T47D (cell line): ENCODE results near the gene KRTAP5-6.

ENCODE experiments used
- DNase-seq, 2 experiments: peaks; one replicate each; pipeline versions ENCODE4 v3.0.0 to v3.0.0-alpha.2; 2011 to 2012; ENCODE audit warnings: low read depth in 1 of 2, low spot score in 1 of 2
- JUND ChIP-seq: IDR thresholded peaks from 2 replicates; pipeline ENCODE4 v1.6.1; 2012; ENCODE audit warnings: low read depth
- in situ Hi-C: cut with HindIII; loops from 2 replicates; pipeline ENCODE4 v1.10.0; 2016; ENCODE audit warnings: low sequenced_read_pairs, low pct_unique_long_range_greater_than_20kb

KRTAP5-6 gene

DNA sequence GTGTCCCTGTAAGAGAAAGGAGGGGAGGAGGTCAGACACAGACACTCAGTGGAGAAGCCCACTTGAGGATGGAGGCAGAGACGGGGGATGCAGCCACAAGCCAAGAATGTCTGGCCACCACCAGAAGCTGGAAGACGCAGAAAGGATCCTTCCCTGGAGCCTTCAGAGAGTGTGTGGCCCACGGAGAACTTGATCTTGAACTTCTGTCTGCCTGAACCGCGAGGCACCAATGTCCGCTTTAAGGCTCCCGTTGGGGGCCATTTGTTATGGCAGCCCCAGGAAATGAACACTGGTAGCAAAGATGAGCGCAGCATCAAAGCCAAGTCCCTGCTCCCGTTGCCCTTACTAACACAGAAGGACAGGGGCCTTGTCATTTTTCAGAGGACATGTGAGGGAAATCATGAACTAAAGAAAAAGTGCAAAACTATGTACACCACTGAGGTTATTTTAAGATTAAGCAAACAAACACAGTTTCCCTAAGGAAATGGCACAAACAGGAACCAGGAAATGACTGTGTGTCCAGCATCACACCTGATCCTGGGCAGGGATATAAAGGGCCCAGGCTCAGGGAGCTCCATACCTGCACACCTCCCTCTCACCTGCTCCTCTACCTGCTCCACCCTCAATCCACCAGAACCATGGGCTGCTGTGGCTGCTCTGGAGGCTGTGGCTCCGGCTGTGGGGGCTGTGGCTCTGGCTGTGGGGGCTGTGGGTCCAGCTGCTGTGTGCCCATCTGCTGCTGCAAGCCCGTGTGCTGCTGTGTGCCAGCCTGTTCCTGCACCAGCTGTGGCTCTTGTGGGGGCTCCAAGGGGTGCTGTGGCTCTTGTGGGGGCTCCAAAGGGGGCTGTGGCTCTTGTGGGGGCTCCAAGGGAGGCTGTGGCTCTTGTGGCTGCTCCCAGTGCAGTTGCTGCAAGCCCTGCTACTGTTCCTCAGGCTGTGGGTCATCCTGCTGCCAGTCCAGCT, at the start of gene KRTAP5-6:
Gene KRTAP5-6 (plus strand): TSS at position 588 of the 963 bp plus-strand sequence. CDS start 51 bp downstream, at position 639.
- TF ChIP-seq JUND = no peak
- in situ Hi-C loops = no loop called here
- peak; percentile 28 to 45 for DNase-seq

DNA sequence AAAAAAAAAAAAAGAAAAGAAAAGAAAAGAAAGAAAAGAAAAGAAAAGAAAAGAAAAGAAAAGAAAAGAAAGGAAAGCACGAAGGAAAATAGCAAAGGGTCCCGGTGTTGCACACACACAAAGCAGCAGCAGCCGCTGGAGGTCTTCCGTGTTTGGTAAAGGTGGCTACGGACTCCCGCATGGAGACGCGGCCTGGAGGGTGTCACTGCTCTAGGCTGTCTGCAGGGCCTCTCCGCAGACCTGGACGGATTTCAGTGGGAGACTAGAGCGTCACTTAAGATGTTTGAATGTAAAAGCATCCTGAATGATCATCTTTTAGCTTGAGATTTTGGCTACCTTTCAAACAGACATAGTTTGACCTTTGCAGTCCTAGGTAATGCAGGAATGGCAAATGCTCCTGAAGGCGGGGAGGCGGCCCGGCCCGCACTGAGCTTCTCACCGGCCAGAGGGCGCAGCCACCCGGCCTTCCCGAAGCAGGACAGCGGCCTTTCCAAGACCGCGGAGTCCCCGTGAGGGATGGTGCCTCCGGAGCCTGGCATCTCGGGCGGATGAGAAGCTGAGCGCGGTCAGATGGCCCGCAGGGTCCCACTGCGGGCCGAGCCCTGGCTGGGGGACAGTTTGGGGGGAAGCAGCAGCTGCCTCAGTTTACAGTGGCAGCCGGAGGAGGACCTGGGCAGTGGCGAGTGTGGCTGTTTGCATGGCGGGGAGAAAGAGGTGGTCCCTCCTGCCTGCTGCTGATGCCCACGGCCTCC, 48.9 kb upstream of the KRTAP5-6 start:
- in situ Hi-C loops = no loop called here
- no peak for TF ChIP-seq JUND

GRCh38 chr11:1648653-1649420, 48.2 kb upstream of the KRTAP5-6 start:
- DNase-seq = no peak
- in situ Hi-C loops = no loop called here
- no peak for TF ChIP-seq JUND

More for the DNA sequence above, 48.9 kb upstream of the KRTAP5-6 start:
- DNase-seq = no peak

DNA sequence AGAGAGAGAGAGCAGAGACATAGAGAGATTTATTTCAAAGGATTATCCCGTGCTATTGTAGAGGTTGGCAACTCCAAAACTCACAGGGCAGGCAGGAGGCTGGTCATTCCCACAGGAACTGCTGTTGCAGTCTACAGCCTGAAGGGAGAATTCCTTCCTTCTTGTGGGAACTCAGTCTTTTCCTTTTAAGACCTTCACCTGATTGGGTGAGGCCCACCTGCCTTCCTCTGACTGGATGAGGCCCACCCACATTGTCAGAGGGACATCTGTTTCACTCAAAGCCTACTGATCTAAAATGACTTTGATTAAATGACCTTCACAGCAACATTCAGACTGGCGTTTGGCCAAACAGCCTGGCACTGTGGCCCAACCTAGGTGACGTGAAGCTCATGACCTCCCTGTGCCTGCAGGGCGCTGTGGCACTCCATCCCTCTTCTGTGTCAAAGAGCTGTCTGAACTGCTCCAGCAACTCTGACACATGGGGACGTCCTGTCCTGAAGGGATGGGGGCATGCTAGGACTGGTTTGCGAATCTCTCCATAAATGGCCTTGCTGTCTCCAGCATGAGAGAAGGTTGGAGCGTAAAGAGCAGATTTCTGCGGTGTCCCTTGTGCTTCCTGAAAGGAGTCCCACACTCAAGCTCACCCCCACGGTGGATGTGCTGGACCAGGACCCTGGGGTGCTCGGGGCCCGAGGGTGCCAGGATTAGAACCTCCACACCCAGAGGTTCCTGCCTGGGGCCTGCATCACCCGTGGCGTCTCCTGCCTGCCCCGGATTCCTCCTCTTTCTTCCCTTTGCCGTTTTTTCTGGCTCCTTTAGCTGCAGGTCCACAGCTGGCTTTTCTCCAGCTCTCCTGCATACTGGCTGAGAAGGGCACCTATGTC, 46.7 kb upstream of the KRTAP5-6 start:
- DNase-seq = peak in 1 of 2 experiments; percentile 11
- in situ Hi-C loops = no loop called here
- no peak for TF ChIP-seq JUND

DNA sequence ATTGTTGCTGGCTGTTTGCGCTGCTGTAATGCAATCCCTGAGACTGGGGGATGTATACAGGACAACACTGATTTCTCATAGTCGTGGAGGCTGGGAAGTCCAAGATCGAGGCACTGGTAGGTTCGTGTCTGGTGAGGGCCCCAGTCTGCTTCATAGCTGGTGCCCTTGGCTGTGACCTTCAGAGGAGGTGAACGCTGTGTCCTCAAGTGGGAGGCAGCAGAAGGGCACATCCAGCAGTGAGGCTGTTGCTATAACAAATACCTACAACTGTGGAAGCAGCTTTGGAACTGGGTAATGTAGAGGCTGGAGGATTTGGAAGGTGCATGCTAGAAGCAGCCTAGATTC, 46.1 kb upstream of the KRTAP5-6 start:
- in situ Hi-C loops = no loop called here
- no peak for TF ChIP-seq JUND
- no peak for DNase-seq

DNA sequence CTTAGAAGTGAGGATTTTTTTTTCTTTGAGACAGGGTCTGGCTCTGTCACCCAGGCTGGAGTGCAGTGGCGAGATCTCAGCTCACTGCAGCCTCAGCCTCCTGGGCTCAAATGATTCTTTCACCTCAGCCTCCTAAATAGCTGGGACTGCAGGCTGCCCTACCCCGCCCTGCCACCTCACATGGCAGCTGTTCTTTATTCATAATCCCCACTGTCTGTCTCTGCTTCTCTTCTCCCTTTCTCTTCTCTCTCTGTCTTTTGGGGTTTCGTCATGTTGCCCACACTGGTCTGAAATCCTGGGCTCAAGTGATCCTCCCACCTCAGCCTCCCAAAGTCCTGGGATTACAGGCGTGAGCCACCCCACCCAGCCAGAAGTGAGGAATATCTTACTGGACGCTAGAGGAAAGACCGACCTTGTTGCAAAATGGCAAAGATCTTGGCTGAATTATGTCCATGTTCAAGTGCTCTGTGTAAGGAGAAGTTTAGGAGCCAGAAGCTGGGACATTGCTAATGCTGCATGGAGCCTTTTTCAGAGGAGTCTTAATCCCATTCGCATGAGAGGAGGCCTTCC, 45.5 kb upstream of the KRTAP5-6 start:
- no peak for TF ChIP-seq JUND
- in situ Hi-C loops = no loop called here
- DNase-seq = no peak

DNA sequence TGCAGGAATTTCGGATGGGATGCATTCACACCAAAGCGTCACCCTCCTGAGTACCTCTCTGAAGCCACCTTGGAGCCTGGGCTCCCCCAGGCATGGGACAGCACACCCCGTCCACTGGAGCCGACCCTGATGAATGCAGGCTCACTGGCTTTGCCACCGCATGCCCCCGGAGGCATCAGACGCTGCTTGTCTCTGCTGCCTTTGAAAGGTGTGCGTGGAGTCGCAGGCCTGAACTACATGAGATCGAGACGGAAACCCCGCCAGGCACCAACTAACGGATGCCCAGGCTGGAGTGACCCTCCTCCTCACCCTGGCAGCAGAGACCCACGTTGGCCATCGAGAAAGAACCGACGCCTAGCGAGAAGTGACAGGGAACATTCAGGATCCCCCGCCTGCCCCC, 45.0 kb upstream of the KRTAP5-6 start:
- DNase-seq = no peak
- TF ChIP-seq JUND = no peak
- in situ Hi-C loops = no loop called here

DNA sequence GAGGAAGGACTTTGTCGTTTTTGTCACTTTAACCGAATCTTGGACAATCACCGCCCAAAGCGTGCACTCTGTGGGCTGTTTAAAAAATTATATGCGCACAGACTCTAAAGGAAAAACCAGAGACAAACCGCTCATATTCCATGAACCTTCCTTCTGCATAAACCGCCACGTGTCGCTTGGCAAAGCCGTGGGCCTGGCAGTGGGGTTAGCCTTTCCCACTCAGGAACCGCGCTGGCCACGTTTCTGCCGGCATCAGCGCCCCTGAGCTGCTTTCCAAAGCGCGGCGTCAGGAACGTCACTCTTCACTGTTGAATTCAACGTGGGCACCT, 44.6 kb upstream of the KRTAP5-6 start:
- in situ Hi-C loops = no loop called here
- no peak for DNase-seq
- TF ChIP-seq JUND = no peak

DNA sequence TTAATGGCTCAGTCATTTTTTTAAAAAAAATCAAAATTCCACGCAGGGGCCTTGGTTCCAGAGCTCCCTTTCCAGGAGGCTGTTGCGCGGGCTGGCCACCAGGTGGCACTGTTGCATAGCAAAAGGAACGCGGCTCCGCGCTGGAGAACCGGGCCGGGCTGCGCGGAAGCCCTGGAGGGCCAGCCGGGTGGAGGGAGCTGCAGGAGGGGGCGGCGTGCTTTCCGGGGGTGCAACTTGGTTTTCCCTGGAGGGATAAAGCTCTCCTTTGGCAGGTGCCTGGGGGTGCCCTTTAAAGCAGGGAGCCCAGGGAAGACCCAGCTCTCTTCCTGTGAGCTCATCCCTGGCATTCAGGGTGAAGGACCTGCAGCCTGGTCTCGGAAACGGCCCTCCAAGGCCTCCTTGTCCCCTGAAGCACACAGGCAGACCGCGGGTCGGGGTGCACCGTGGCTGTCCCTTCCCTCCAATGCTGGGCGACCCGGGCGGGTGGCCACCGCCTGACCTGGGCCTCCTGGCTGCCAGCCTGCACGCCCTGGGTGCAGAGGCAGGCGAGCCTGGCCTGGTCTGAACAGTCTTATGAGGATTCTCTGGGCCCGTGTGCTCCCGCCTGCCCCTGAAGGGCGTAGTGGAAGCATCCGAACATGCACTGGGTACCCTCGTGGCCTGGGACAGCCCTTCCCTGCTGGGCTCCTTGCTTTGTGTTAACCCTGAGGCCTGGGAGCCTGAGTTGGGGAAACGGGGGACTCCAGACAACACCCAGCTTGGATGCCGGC, 44.0 kb upstream of the KRTAP5-6 start:
- in situ Hi-C loops = no loop called here
- peak; percentile 46 to 82 for DNase-seq
- TF ChIP-seq JUND = no peak

DNA sequence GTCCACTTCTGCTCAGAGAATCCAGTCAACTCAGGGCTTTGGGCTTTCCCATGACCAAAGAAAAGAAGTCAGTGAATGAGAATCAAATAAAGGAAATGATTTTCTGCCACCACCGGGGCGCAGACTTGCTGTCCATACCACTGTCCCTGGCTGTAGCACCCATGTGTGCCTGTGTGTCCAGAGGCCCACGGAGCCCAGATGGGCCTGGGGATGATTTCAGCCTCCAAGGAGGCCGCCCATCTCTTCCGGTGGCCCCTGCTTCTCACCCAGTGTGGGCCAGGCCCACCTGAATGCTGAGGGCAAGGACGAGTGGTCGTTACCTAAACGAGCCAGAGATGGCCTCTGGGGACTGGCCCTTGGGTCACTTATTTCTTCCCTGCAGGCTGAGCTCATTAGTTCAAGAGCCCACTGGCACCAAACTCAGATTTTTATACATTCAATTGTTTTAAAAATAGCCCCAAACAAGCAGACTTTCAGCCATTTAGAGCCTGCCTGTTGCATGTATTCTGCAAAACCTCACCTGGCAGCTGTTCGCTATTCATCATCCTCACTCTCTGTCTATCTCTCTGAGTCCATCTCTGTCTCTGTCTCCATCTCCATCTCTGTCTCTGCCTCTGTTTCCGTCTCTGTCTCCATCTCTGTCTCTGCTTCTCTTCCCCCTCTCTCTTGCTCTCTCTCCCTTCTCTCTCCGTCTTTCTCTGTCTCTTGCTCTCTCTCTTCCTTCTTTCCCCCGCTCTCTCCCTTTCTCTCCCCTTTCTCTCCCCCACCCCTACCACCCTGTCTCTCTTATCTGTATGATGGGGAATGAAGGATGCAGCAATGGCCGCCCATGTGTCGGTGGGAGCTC, 43.2 kb upstream of the KRTAP5-6 start:
- peak in 1 of 2 experiments; percentile 26 for DNase-seq
- in situ Hi-C loops = no loop called here
- TF ChIP-seq JUND = no peak
